Hepatocyte (in vitro differentiated cells): ENCODE results near the gene SLC2A4.

Experiments
- CTCF ChIP-seq: fragments of 200-600 bp; sonication (generic); IDR thresholded peaks from 2 replicates; pipeline ENCODE4 v1.5.1; 2016; ENCODE audit warnings: antibody characterized with exemption, mild to moderate bottlenecking; ENCODE audit not compliant: poor library complexity
- EZH2 ChIP-seq: fragments of 200-600 bp; sonication (generic); IDR thresholded peaks from 2 replicates; pipeline ENCODE4 v1.6.1; 2016; ENCODE audit warnings: antibody characterized with exemption, mild to moderate bottlenecking, borderline replicate concordance
- EZH2phosphoT487 ChIP-seq: fragments of 200-600 bp; sonication (generic); IDR thresholded peaks from one replicate; pipeline ENCODE4 v1.6.1; 2018; ENCODE audit warnings: antibody characterized with exemption, mild to moderate bottlenecking, low read depth, moderate library complexity; ENCODE audit not compliant: unreplicated experiment, severe bottlenecking

- no peak for TF ChIP-seq EZH2
- no peak for TF ChIP-seq CTCF
- TF ChIP-seq EZH2phosphoT487, result no peak
Measured at GRCh38 chr17:7241090-7241733, 40.3 kb upstream of the SLC2A4 start.
